ENCODE data around the gene INPP5A. TPM values are rescaled to one million over a fixed set of nuclear protein-coding genes. Genes with fewer than 3 reads are reported as not detected.
"Not testable (repeated sequence)": the region's sequence is repeated elsewhere in the genome, so short reads cannot be mapped to it uniquely, and the experiment has no call there.

INPP5A gene
- total RNA-seq, 1 donor from 2014 or later: 32.5 TPM

DNA sequence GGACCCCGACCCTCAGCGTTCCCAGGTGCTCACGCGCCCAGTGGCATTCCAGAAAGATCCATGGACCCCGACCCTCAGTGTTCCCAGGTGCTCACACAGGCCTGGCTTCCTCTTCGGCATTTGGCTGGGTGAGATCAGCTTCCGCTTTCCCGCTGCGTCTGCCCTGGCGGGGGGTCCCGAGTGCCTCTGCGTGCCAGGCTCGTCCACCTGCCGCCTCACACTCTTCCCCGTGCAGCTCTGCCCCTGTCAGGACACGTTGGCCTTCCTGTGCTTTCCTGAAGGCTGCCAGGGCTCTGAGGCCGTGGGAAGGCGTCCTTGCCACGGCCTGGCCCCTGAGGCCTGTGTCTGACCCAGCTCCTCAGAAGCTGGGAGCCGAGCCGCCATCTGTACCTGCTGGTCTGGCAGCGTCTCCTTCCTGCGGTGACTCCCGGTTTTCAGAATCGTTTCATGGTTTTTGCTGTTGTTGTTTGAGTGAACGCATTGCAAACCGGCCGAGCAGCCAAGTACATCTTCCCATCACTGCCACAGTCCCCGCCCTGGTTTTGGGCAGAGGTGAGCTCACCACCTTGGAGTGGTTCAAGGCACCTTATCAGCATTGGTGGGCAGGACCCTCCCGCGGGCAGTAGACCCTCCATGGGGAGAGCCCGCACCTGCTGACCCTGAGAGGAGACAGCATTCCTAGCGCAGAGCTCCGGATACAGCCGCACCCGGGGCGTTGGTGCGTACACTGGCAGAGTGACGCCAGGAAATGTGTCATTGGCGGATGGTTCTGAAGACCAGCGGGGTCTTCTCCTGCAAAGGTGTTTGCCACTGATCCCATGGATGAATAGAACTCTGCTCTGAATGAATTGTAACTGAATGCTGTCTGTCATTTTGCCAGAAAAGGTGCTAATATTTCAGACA, 231.0 kb downstream of the INPP5A start:
- DNase-seq: no peak

DNA sequence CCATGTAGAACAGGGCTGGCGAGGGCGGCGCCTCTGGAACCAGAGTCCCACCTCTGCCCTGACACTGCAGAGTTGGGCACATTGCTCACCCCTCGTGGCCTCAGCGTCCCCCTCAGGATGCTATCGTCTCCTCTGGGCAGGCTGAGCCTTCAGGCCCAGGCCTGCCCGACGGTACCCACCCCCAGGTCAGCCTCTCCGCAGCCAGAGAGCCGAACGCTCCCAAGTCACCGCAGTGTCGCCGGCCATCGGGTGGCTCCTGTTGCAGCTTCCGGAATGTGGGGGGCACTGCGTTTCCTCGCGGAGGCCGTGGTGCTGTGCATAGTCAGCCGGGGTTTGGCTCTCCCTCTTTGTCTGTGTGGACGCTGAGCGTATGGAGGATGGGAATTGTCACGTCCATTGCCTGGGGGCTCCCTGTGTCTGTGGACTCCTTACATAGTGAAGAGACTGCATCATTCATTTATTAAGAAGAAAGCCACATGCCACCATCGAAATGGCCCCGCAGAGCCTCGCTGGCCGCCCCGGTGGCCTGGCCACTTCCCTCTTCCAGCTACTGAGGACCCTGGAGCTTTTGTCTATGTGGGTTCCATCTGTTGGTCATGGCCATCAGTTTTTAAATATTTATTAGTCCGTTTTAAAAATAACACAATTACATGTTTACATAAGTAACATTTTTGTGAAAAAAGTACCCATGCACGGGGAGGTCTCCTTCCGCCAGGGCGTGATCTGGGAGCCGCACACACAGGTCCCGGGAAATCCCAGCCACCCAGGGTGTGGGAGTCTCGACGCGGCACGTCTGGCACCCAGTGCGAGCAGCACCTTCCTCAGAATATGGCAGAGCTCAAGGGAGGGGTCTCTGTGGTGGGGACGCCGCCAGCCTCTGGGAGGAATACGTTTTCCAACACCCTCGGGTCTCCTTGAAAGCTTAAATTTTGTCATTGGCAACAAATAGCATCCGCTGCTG, 232.8 kb downstream of the INPP5A start:
- no peak for DNase-seq

DNA sequence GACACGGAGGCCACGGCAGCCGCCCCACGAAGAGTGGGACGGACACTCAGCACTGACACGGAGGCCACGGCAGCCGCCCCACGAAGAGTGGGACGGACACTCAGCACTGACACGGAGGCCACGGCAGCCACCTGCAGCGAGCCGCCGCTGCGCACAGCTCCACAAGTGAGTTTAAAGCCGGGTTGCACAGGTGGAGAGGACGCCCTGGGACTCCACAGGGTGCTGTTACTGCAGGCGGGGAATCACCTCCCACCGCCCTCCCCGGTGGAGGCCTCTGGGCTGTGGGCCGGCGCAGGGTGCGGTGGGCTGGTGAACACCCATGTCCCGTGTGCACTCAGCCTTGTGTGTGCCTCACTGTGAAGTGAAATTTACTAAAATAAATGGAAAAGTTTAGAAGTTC, 235.2 kb downstream of the INPP5A start:
- not testable (repeated sequence) for DNase-seq

DNA sequence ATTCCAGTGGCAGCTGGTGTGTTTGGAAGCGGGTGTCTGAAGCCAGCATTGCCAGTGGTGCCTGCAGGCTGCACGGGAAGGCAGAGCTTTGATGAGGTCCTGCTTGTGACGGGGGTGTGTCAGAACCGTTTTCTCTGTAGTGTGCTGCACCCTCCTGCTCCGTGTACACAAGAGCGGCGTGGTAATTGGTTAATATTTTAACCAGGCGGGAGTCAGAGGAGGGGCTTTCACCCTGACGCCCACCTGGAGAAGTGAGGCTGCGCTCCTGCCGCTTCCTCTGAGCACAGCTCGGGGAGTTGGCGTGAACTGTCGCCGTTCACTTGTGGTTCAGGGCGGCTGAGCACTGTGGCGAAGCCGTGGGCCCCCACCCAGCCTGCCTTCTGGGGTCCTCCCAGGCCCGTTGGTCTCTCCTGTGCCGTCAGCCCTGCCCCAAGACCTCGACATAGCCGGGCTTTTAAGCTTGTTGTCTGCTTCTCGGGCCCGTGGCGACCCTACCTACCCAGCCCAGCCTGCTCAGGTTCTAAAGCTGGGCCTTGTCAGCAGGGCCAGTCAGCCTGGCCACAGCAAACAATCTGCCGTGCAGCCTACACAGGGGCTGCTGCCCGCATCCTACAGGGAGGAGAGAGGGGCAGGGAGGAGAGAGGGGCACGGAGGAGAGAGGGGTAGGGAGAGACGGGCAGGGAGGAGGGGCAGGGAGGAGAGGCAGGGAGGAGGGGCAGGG, 236.8 kb downstream of the INPP5A start:
- no peak for DNase-seq

DNA sequence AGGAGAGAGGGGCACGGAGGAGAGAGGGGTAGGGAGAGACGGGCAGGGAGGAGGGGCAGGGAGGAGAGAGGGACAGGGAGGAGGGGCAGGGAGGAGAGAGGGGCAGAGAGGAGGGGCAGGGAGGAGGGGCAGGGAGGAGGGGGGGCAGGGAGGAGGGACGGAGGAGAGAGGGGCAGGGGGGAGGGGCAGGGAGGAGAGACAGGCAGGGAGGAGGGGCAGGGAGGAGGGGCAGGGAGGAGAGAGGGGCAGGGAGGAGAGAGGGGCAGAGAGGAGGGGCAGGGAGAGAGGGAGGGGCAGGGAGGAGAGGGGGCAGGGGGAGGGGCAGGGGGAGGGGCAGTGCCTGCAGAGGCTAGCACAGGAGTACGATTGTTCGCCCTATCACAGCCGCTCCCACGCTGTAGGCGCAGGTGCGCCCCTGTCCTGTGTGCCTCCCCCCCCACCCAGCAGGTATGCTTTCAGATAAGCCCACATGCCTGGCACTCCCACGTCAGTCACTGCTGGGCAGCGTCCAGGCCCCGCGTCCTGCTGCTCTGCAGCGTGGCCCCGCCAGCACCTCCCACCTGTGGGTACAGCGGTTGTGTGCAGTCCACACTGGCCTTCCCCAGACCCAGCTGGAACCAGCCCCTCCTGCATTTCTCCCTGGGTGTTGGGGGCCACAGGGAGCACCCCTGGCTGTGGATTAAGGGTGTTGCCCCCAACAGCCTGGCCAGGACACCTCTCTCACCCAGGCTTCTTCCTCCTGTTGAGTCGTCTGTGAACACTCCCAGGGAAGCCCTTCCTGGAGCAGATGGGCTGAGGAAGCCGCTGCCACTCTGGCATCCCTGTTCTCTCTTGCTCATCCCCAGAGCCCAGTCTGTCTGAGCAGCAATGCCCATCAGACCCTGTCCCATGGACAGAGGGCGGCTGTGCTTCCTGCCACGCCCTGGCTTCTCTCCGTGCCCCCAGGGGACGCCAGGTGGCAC, 237.6 kb downstream of the INPP5A start:
- DNase-seq: no peak

DNA sequence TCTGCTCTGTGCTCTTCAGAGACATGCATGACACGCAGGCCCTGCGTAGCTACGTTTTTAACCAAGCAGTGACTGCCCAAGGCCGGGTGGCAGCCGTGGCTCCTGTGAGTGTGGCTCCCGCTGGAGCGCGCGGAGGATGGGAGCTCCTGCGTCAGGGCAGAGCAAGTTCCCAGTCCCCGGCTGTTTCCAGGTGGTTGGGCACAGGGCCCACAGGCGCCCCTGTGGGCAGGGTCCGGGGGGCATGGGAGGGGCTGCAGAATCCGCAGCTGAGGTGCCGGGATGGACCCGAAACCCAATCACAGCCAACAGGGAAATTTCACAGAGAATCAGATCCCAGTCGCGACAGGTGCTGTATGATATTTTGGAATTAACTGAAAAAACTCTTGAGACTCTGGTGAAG, 238.6 kb downstream of the INPP5A start:
- DNase-seq: no peak

DNA sequence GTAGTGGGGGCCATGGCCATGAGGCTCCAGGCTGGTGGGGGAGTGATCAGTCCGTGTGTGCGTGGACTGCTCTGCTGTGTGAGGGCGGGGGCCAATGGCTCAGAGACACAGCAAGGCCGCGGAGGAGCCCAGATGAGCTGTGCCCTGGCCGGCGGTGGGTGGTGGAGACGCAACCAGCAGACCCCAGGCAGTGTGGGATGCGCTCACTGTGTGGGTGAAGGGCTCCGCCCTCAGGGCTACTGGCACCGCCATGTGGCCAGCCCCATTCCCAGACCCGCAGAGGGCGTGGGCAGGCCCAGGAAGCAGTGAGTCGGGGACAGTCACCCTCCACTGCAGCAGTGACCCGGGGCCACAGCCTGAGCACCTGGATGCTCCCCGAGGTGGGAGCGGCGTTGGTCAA, 239.2 kb downstream of the INPP5A start:
- DNase-seq: no peak

DNA sequence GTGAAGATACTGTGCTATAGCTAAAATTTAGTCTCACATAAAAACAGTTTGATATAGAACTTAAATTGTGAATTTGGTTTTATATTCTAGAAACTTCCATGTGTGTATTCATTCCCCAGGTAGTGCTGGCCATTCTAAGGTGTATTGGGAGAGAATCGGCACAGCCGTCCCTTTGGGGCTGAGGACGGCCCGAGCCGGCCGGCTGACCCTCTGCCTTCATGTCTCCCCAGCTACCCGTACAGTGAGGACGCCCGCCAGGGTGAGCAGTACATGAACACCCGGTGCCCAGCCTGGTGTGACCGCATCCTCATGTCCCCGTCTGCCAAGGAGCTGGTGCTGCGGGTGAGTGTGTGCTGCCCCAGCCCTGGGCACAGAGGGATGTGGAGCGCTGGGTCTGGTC, 239.9 kb downstream of the INPP5A start:
- DNase-seq: no peak

DNA sequence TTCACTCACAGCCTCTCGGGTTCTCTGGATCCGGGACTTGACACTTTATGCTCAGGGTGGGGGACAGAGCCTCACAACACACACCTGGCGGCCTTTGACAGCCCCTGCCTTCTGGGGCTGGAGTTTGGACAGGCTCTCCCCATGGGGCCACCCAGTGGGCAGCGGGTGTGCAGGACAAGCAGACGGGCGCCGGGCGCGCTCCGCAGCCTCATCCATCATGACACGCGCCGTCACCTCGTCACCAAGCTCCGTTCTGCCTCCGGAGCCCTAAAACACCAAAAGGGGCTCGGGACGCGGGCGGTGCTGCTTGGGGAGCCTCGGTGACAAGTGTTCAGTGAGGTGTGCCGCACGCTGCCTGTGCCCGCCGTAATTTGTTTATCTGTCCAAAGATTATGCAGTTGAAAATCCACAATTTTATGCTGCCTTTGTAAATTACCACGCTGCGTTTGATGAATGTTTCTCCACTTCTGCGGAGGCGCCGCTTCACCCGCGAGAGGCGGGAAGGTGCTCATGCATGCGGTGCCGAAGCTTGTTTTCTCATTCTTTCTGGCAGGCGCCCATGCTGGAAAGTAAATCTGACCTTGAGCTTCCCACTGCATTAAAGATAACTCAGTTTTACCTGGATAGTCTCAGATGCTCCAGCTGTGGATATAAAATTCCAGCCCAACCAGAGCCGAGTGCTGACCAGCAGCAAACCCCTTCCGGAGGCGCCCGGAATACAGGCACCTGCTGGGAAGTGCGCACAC, 242.1 kb downstream of the INPP5A start:
- DNase-seq: no peak

DNA sequence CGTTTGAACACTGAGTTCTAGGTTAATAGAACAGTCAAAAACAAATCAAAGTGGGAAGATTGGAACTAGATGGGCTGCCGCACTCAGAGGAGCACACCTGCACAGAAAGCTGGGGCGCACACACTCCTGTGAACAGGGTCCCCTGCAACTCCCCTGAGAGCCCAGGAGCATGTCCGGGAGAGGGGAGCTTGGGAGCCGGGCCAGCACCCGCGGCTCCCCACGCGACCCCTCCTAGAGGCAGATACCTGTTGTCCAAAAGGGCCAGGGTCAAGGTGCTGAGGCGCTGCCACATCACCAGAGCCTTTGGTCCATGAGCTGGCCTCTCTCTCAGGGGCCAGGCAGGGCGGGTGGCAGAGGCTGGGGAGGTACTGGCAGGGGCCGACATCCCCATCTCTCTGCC, 242.8 kb downstream of the INPP5A start:
- DNase-seq: no peak

DNA sequence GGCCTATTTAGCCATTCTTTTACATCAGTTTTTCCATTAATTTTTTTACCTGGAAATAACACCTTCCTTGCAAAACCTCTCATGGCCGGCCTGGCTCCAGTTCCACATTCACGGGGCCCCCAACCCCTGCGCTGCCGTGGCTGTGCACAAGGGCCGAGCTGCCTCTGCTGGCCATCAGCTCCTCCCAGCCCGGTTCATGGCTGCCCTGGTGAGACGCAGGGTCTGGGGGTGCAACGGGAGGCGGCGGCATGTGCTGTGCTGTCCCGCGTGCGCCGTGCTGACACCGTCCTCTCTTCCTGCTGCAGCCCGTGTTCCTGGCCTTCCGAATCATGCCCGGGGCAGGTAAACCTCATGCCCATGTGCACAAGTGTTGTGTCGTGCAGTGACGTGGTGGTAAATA, 244.0 kb downstream of the INPP5A start:
- no peak for DNase-seq

DNA sequence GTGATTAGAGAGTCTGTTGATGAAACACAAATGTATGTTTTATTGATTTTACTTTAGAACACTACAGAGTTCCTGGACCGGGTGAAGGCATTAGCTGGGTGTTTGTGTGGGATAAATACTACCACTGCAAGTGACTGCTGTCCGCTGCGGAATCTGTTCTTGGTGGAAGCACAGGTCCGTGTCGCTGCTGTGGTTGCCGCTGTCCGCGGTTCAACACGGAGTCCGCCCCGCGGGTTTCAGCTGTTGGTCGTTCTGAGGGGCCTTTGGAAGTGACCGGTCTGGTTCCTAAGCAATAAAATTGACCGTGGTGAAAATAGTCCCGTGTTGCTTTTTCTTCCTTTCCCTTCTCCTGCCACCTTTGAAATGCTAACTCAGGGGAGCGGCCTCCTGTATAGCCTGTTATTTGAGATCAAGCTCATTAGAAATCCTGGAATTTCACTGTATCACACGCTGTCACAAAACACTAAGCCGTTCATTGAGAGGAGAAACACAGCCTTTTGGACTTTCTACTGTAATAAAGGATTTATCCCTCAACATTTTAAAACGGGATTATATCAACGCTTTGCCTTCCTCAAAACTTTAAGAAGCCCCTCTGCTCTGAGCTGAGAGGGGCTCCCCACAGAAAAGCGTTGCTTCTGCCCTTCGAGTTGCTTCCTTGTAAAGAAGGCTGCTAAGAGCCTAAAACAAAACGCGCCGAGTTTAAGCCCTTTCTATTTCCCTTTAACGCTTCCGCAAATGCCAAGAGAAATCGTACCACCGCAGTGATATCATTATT, 245.8 kb downstream of the INPP5A start:
- DNase-seq: no peak

DNA sequence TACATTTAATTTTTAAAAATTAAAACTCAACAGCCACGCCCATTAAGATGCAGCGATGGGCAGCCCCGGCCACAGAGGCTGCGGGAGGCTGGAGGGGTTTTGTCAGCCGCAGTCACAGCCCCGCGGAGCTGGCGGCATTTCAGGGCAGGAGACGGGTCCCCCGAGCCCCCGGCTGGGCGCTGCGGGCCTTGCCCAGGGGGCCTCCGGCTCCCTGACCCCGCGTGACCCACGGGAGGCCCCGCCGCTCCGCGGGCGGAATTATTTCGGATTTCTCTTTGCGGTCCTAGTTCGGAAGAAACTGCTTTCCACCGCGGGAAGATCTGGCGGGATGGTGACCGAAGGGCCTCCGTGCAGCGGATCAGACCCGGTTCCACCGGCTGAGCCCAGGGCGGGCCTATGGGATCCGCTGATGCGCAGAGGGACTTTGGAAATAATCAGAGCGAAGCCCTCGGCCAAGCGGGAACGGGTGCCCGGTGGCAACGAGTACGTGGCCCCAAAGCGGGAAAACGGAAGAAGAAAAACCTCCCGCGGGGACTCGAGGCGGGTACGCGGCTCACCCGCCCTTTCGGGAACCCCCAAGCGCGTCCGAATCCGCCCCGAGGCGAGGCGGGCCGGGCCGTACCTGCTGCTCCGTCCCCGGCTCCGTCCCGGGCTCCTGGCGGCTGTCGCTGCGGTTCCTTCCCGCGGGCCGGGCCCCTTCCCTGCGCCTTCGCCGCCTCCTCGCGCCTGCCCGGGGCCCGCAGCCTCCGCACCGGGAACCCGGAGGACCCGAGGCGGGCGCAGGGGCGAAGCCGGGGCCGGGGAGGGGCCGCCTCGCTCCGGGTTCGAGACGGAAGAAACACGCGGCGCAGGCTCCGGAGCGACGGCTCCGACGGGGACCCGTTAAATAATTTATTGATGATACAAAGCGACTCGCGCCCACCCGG, 246.6 kb downstream of the INPP5A start:
- no peak for DNase-seq

DNA sequence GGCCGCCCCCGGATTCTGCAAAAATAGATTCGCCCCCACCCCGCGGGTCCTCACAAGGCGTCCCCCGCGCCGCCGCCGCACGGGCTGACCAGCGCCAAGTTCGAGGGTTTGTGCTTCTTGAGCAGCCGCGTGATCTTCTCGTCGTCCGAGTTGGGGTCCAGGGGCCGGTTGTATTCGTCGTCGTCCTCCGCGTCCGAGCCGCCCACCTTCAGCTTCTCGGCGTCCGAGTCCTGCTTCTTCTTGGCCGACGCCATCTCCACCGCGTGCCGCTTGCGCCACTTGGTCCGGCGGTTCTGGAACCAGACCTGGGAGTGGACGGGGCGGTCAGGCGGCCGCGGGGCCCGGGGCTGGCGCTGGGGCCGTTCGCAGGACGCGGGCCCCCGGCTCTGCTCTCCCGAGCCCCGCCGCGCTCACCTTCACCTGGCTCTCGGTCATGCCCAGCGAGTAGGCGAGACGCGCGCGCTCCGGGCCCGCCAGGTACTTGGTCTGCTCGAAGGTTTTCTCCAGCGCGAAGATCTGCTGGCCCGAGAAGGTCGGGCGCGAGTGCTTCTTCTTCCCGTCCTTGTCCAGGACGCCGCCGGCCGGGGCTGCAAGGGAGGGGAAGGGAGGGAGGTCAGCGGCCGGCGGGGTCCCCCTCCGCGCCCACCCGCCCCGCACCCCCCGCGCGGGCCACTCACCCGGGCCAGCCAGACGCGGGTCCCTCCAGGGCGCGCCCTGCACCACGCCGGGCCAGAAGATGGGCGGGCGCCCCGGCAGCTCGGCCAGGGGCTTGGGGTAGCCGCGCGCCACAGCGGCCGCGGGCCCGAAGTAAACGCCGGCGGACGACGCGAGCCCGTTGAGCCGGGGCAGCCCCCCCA, 247.5 kb downstream of the INPP5A start:
- DNase-seq: no peak

DNA sequence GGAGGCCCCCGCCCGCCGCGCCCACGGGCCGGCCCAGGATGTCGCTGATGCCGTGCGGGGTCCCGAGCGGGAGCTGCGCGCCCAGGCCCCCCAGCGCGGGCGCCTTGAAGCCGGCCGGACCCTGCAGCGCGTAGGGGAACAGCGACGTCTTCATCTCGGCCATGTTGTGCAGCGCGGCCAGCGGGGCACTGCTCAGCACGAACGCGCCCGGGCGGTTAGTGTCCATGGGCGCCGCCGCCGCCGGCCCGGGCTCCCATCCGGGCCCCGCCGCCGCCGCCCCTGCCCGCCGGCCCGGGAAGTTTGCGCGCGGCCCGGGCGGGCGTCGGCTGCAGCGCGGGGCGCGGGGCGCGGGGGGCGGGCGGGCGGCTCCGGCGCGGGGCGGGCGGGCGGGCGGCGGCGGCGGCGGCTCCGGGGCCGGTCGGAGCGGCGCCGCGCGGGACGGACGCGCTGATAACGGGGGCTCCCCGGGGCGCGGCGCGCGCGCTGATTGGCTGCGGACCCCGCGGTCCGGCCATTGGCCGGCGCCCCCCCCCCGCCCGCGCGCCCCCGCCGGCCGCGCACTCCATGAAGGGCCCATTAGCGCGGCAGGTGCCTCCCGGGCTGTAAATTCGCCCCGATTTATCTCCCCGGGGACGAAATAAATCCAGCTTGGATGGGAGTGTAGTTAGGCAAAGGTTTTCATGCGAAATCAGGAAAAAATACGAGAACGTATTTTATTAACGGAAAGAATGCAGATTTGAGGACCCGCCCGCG, 248.3 kb downstream of the INPP5A start, which contains the start of gene NKX6-2:
Gene NKX6-2 (minus strand): TSS at position 425 of the 753 bp plus-strand sequence. CDS start 199 bp downstream, at position 226.
- DNase-seq: no peak

DNA sequence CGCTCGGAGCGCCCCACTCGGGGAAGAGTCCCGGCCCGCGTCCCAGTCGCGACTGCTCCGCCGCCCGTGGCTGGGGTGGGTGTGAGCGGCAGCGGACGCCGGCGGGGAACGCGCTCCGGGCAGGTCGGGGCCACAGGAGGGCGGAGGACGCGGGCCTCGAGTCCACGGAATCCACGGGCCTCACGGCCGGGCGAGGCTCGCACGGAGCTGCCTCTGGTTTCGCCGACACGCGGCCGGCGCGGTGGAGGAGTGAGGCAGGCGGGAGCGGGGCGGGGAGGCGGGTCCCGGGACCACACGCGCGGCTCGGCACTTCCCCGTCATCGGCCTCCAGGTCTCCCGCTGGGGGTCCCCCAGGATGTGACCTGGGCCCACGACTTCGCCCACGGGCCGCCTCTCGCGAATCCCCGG, 248.9 kb downstream of the INPP5A start:
- no peak for DNase-seq

Data from skin of body (tissue), 2 donors.